Activated CD8-positive, alpha-beta T cell treated with anti-CD3 and anti-CD28 coated beads for 36 hours (primary cell): ENCODE data around the gene ZNRF3. TPM values are rescaled to one million over a fixed set of nuclear protein-coding genes. Genes with fewer than 3 reads are reported as not detected.

Source experiments
- ATAC-seq: fragments of 200-7000 bp; cut with Tn5 transposase; one replicate; pipeline ENCODE4 v1.10.0; 2021; ENCODE audit warnings: mild to moderate bottlenecking, moderate library complexity
- CTCF ChIA-PET: fragments of 350-600 bp; sonication (Branson Sonifier 250); formaldehyde crosslinking; loops from one replicate; lab custom pipeline; 2021; ENCODE audit warnings: antibody characterized with exemption; lab: Charles Lee
- POLR2A ChIA-PET: fragments of 350-600 bp; sonication (Branson Sonifier 250); formaldehyde crosslinking; loops from one replicate; lab custom pipeline; 2021; ENCODE audit warnings: antibody characterized with exemption; lab: Charles Lee
- DNase-seq: peaks from one replicate; pipeline ENCODE4 v3.0.0-alpha.2; 2020
- H3K27ac Mint-ChIP-seq: one replicate; pipeline ENCODE4 v1.8.0; 2021; ENCODE audit warnings: mild to moderate bottlenecking, mixed read lengths
- H3K27me3 Mint-ChIP-seq: one replicate; pipeline ENCODE4 v1.8.0; 2021; ENCODE audit warnings: mixed read lengths
- H3K36me3 Mint-ChIP-seq: one replicate; pipeline ENCODE4 v1.8.0; 2021; ENCODE audit warnings: low read depth, mixed read lengths
- H3K4me1 Mint-ChIP-seq: one replicate; pipeline ENCODE4 v1.8.0; 2021; ENCODE audit warnings: low read depth, mixed read lengths
- H3K4me3 Mint-ChIP-seq: one replicate; pipeline ENCODE4 v1.8.0; 2021; ENCODE audit warnings: mild to moderate bottlenecking, moderate library complexity, mixed read lengths
- H3K9me3 Mint-ChIP-seq: one replicate; pipeline ENCODE4 v1.8.0; 2021; ENCODE audit warnings: mixed read lengths
- intact Hi-C: fragments of 100-400 bp; cut with micrococcal nuclease; formaldehyde crosslinking; loops from one replicate; pipeline ENCODE4 v1.10.0; 2022
- total RNA-seq, 2 experiments: library from RNA; stranded (reverse); gene quantifications; one replicate each; pipeline ENCODE4 v1.2.3, GENCODE V29; 2021
- TF ChIP-seq, protein P1 (sequence below): fragments of 200-600 bp; IDR thresholded peaks from one replicate; pipeline ENCODE4 v1.8.0; 2022; ENCODE audit warnings: antibody characterized with exemption, mild to moderate bottlenecking

The ZNRF3 gene
- total RNA-seq, 2 experiments from 2014 or later, result 2.0 to 2.5 TPM

DNA sequence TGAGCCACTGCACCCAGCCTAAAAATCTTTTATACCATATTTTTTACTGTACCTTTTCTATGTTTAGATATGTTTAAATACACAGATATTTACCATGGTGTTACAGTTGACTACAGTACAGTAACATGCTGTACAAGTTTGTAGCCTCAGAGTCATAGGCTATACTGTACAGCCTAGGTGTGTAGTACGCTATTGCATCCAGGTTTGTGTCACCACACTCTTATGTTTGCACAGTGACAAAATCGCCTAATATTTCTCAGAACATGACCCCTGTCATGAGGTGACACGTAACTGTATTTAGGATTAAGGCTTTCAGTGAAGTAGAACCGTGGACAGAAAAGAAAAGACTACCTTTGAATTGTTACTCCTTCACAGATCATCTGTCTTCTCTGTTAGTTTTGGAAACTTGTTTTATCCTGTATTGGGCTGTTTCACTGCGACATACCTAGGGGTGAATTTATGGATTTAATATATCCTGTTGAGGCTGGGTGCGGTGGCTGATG, 83.8 kb downstream of the ZNRF3 start:
- intact Hi-C loops, result no loop called here
- ChIA-PET POLR2A (no interaction called here), CTCF (interaction anchor here (0.6 kb wide), 1 partner anchor 16 kb away, joined by 3 read pairs; no protein-coding TSS in a partner anchor)
- Mint-ChIP-seq H3K27ac (no peak overlapping the region), H3K9me3 (peaks cover 2% of the 10 kb centered on the region), H3K27me3 (peaks cover 61% of the 10 kb centered on the region), H3K36me3 (no peaks in the 10 kb centered on the region), H3K4me1 (no peaks in the 10 kb centered on the region), H3K4me3 (no peak overlapping the region)
- TF ChIP-seq, protein P1, sequence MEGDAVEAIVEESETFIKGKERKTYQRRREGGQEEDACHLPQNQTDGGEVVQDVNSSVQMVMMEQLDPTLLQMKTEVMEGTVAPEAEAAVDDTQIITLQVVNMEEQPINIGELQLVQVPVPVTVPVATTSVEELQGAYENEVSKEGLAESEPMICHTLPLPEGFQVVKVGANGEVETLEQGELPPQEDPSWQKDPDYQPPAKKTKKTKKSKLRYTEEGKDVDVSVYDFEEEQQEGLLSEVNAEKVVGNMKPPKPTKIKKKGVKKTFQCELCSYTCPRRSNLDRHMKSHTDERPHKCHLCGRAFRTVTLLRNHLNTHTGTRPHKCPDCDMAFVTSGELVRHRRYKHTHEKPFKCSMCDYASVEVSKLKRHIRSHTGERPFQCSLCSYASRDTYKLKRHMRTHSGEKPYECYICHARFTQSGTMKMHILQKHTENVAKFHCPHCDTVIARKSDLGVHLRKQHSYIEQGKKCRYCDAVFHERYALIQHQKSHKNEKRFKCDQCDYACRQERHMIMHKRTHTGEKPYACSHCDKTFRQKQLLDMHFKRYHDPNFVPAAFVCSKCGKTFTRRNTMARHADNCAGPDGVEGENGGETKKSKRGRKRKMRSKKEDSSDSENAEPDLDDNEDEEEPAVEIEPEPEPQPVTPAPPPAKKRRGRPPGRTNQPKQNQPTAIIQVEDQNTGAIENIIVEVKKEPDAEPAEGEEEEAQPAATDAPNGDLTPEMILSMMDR, result no peak
- ATAC-seq, result no peak
- DNase-seq, result no peak

- peaks cover 57% of the 10 kb centered on the region for H3K27me3 Mint-ChIP-seq
- CTCF ChIA-PET, result no interaction called here
These were observed 84.6 kb downstream of the ZNRF3 start for GRCh38 chr22:28967969-28968368.

DNA sequence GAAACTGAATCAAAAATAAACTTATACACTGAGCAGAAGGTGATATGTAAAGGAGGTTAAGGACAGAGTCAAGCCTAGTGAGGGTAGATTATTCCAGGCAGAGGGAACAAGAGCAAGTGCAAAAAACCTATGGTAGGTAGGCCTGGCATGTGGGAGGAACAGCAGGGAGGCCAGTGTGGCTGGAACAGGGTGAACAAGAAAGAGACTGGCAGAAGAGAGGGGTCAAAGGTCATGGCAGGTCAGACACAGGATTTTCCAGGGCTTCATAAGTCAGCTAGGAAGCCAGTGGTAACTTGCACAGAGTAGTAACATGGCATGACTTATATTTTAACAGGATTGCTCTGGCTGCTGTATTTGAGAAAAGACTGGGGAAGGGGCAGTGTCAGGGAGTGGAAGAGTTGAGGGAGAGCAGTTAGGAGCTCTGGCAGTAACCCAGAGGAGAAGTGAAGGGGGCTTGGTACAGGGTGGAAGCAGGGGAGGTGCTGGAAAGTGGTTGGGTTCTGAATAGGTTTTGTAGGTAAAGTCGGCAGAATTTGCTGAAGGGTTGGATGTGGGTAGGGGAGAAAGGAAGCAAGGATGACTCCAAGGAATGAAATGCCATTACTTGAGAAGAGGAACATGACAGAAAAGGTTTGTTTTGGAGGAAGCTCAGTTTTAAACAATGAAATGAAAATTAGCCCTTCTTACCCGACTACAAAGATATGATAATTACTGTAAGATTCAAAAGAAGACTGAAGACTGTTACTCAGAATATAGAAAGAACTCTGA, 86.2 kb downstream of the ZNRF3 start:
- Mint-ChIP-seq H3K27me3 (peaks cover 48% of the 10 kb centered on the region), H3K4me1 (no peaks in the 10 kb centered on the region), H3K36me3 (no peaks in the 10 kb centered on the region), H3K9me3 (peaks cover 2% of the 10 kb centered on the region), H3K27ac (no peak overlapping the region), H3K4me3 (no peak overlapping the region)
- CTCF ChIA-PET, result no interaction called here
- ATAC-seq (no peak), DNase-seq (no peak)
- intact Hi-C loops, result no loop called here
- POLR2A ChIA-PET, result no interaction called here
- TF ChIP-seq, protein P1, result no peak

More at GRCh38 chr22:28967969-28968368, 84.6 kb downstream of the ZNRF3 start:
- no peaks in the 10 kb centered on the region for H3K4me1 Mint-ChIP-seq
- intact Hi-C loops, result no loop called here
- POLR2A ChIA-PET, result no interaction called here
- ATAC-seq (no peak), DNase-seq (no peak)
- H3K4me3 Mint-ChIP-seq, result no peak overlapping the region
- TF ChIP-seq, protein P1, result no peak
- no peaks in the 10 kb centered on the region for H3K36me3 Mint-ChIP-seq
- no peak overlapping the region for H3K27ac Mint-ChIP-seq
- H3K9me3 Mint-ChIP-seq, result peaks cover 2% of the 10 kb centered on the region

DNA sequence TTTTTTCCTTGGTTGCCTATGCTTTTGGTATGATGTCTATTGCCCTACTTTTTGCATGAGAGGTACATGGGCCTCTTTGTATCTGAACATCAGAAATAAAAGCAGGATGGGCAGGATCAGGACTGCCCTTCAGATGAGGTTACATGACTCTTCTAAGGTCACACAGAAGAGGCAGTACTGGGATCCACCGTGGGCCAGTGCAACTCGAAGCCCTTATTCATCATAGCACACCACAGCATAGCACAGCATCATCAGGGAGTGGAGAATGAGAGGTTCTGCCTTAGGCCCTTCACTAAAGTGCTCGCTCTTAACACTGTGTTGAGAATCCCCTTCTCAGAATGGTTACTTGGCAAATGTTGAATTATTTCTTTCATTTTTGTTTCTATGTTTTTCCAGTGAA, 90.0 kb downstream of the ZNRF3 start:
- DNase-seq, result no peak
- H3K4me1 Mint-ChIP-seq, result peaks cover 16% of the 10 kb centered on the region
- peaks cover 52% of the 10 kb centered on the region for H3K27me3 Mint-ChIP-seq
- POLR2A ChIA-PET, result no interaction called here
- ATAC-seq, result no peak
- H3K4me3 Mint-ChIP-seq, result no peak overlapping the region
- TF ChIP-seq, protein P1, result no peak
- intact Hi-C loops, result no loop called here
- no peaks in the 10 kb centered on the region for H3K36me3 Mint-ChIP-seq
- H3K27ac Mint-ChIP-seq, result no peak overlapping the region
- CTCF ChIA-PET, result no interaction called here
- peaks cover 2% of the 10 kb centered on the region for H3K9me3 Mint-ChIP-seq

GRCh38 chr22:28977060-28977459, 93.7 kb downstream of the ZNRF3 start:
- H3K27ac Mint-ChIP-seq, result no peak overlapping the region
- no peaks in the 10 kb centered on the region for H3K9me3 Mint-ChIP-seq
- DNase-seq, result no peak
- H3K36me3 Mint-ChIP-seq, result no peaks in the 10 kb centered on the region
- H3K4me3 Mint-ChIP-seq, result no peak overlapping the region
- intact Hi-C loops, result no loop called here
- ChIA-PET POLR2A (no interaction called here), CTCF (no interaction called here)
- H3K4me1 Mint-ChIP-seq, result peaks cover 17% of the 10 kb centered on the region
- H3K27me3 Mint-ChIP-seq, result peaks cover 52% of the 10 kb centered on the region
- no peak for ATAC-seq
- TF ChIP-seq, protein P1, result no peak
